C1 segment of cervical spinal cord (tissue), 14 donors: ENCODE data around the gene PTGER2.

Experiments
- DNase-seq, 14 donors: peaks; one replicate each; lab custom pipeline; 2025; lab: John Stamatoyannopoulos, UW

The PTGER2 gene

GRCh38 chr14:52304248-52304904, 9.7 kb upstream of the PTGER2 start:
- DNase-seq = no peak

DNA sequence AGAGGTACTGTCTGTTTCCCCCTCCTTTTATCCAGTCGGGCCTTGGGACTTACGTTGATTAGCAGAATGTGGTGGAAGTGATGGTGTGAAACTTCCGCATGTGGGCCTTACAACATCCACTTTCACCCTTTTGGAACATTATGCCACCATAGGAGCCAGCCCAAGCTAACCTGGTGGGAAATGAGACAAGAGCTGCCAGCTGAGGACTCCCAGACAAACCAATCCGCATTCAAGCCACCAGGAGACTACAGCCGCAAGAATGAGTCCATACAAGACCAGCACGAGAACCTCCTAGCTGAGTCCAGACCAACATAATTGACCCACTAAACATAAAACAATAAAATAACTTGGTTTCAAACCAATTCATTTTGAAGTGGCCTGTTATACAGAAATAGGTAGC, 9.1 kb upstream of the PTGER2 start:
- no peak for DNase-seq

GRCh38 chr14:52307376-52307775, 6.7 kb upstream of the PTGER2 start:
- DNase-seq = no peak

GRCh38 chr14:52307905-52308304, 6.2 kb upstream of the PTGER2 start:
- no peak for DNase-seq

DNA sequence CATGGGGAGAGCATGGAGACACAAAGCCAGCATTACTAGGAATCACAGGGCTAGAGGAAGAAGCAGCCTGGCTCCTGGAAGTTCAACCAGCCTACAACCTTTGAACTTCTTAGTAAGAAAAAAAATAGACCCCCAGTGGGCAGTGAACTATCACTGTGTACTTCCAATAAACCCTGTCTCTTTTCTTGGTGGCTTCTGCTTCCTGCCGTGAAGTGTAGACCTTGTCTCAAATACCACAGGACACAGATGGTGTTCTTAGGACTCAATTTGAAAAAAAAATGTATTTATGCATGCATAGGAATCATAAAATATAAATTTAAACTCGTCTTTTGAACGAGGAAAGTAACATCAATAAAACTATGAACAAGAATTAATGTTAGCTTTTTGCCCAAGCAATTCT, 3.6 kb upstream of the PTGER2 start:
- DNase-seq = no peak

- DNase-seq = no peak
Measured at GRCh38 chr14:52312931-52313355, 1.2 kb upstream of the PTGER2 start.

DNA sequence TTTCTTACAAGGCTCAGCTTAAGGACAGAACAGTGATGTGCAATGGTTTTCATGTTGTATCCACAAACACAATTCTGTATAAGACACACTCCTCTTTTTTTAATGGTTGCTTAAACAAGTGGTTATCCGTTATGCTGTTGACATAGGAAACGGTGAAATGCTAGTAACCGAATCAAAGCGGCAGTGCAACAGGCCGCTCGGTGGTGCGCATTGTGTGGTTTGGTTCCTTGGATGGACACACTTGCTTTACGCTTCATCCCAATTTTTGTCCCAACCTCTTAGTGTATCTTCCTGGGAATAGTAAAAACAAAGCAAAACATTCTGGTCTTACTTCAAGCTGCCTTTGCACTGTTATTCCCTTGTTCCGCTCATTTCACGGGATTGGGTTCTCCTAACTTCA, 650 bp upstream of the PTGER2 start:
- DNase-seq = no peak

- no peak for DNase-seq
Measured at GRCh38 chr14:52314595-52315354, 663 bp downstream of the PTGER2 start.

DNA sequence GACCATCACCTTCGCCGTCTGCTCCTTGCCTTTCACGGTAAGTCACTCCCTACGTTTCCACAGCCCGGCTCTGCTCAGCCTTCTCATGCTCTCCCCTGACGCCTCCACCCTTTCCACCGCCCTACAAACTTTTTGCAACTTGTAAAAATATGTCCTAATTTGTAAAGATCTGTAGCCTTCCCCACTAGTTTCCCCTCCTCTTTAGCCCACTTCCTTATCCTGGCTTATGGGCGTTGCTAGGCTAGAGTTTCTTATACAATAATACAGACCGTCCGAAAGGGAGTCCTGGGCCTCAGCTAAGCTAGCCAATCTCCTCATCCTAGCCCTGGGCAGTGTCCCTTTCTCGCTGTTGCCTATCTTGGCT, 1.2 kb downstream of the PTGER2 start:
- DNase-seq = no peak

DNA sequence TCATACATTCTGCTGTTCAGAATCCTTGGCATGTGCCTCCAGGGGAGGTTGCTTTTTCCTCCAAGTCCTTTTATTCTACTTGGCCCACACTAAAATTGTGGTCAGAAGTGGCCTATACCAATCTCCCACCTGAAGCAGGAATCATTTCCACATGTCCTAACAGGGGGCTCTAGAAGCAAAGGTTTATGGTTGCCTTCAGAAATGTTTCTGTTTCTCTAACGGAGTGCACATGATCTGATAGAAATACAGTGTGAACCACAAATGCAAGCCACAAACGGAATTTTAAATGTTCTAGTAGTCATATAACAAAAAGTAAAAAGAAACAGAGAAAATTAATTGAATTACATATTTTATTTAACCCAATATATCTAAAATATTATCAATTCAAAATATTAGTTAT, 4.0 kb downstream of the PTGER2 start:
- no peak for DNase-seq

- DNase-seq = no peak
Measured at GRCh38 chr14:52318826-52319645, 4.9 kb downstream of the PTGER2 start.

GRCh38 chr14:52319919-52320318, 5.8 kb downstream of the PTGER2 start:
- no peak for DNase-seq

DNA sequence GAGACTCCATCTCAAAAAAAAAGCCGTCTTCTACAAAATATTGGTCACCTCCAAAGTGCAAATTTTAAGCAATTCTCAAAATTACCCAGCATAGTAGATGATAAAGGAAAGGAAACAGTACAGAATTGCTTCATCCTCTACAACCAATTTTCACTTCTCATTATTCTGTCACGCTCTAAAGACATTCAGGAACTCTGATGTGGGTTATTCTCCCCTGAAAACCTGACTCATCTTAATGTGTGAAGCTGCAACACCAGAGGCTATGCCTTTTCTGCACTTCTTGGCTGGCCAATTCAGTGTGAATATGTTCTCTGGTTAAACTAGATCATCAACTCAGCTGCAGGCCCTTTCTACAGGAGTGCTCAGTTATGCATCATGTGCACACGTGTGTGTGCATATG, 11.0 kb downstream of the PTGER2 start:
- no peak for DNase-seq

DNA sequence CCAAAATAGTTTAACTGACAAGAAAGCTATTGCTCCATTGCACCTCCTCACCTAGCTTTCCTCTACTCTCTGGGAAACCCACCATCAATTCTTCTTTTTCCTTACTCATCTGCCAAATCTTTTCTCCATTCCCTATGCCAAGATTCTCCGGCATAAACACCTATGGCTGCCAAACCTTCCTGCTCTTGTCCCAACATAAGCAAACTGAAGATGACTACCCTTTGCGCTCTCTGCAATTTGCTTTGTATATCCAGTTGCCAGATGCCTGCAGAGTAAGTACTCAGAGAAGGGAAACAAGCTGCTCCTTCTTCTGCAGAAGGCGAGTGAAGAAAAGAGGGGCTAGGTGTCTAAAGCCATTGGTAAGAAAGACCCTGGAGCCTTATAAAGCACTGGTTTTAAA, 11.5 kb downstream of the PTGER2 start:
- DNase-seq = no peak

- DNase-seq = no peak
Measured at GRCh38 chr14:52327374-52328226, 13.5 kb downstream of the PTGER2 start.

- DNase-seq = no peak
Measured at GRCh38 chr14:52328276-52328675, 14.2 kb downstream of the PTGER2 start.

DNA sequence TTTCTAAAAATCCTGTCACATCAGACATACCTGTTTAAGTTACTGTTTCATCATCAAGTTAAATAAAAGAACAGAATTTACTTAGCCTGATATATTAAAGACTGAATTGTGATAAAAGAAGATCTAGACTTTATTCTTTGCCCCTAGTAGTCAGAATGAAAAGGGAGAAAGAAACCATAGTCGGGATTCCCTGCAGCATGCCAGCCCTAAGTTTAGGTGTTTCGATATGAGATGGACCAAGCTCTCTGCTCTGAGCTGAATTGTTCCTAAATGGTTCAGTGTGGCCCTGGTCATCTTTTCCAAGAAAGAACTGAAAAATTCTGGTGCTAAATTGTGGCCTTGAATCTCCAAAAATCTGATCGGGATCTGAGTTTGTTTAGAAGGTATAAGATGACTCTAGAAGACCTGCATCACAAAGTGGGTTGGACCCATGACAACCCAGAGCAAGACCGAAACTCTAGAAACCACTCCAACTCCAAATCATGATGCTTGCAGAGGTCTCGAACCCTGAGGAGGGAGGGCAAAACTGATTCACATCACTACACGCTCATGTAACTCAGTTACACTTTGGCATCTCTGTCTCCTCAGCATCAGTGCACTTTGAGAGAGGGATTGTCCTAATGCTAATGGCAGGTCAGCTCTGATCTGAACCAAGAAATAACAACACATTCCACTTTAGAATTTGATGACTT, 15.7 kb downstream of the PTGER2 start:
- no peak for DNase-seq

GRCh38 chr14:52332269-52332668, 18.2 kb downstream of the PTGER2 start:
- no peak for DNase-seq

DNA sequence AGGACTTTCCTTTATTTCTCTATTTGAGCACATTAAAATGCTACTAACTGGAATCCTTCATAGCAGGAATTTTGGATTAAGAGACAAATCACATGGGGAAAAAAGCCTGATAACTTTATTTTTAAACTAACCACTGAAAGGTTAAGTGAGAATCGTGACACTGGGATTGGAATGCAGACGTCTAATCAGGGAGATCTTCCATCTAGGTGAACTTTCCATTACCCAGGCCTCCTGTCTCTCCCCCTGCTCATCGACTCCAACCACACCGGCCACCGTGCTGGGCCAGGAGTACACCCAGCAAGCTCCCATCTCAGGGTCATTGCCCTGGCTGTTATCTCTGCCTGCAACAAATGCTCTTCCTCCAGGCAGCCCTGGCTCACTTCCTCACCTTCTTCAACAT, 19.0 kb downstream of the PTGER2 start:
- DNase-seq = no peak

GRCh38 chr14:52333823-52334657, 19.9 kb downstream of the PTGER2 start:
- DNase-seq = no peak
